ENCODE results near the gene PALMD. TPM values are rescaled to one million over a fixed set of nuclear protein-coding genes. Genes with fewer than 3 reads are reported as not detected.

The PALMD gene
- total RNA-seq, 1 experiment from 2014 or later, result 19.2 TPM

GRCh38 chr1:99639945-99640344 is 6.0 kb upstream of the PALMD start:
- Mint-ChIP-seq H3K36me3 (ENCODE audit: insufficient read depth, unreplicated experiment) (no peaks in the 10 kb centered on the region), H3K27ac (ENCODE audit: unreplicated experiment) (no peak overlapping the region), H3K4me3 (ENCODE audit: low read depth, unreplicated experiment) (no peak overlapping the region), H3K4me1 (ENCODE audit: low read depth, unreplicated experiment) (no peaks in the 10 kb centered on the region), H3K9me3 (ENCODE audit: low read depth, unreplicated experiment) (no peaks in the 10 kb centered on the region), H3K27me3 (ENCODE audit: unreplicated experiment) (no peaks in the 10 kb centered on the region)
- TF ChIP-seq CTCF (IDR thresholded peaks at IDR 0.05; ENCODE audit: unreplicated experiment), result no peak
- intact Hi-C loops (cut with micrococcal nuclease; ENCODE audit: unreplicated experiment), result no loop called here
- no TSS peak for BruUV-seq (replicated peaks)
- DNase-seq, result no peak
- CTCF ChIA-PET, result no interaction called here

GRCh38 chr1:99640672-99641071 is 5.2 kb upstream of the PALMD start:
- no peaks in the 10 kb centered on the region for H3K27me3 Mint-ChIP-seq (ENCODE audit: unreplicated experiment)
- no TSS peak for BruUV-seq (replicated peaks)
- CTCF ChIA-PET, result no interaction called here
- intact Hi-C loops (cut with micrococcal nuclease; ENCODE audit: unreplicated experiment), result no loop called here
- H3K4me1 Mint-ChIP-seq (ENCODE audit: low read depth, unreplicated experiment), result no peaks in the 10 kb centered on the region
- no peaks in the 10 kb centered on the region for H3K9me3 Mint-ChIP-seq (ENCODE audit: low read depth, unreplicated experiment)
- no peak overlapping the region for H3K4me3 Mint-ChIP-seq (ENCODE audit: low read depth, unreplicated experiment)
- H3K36me3 Mint-ChIP-seq (ENCODE audit: insufficient read depth, unreplicated experiment), result peaks cover under 1% of the 10 kb centered on the region
- no peak for TF ChIP-seq CTCF (IDR thresholded peaks at IDR 0.05; ENCODE audit: unreplicated experiment)
- no peak for DNase-seq
- H3K27ac Mint-ChIP-seq (ENCODE audit: unreplicated experiment), result no peak overlapping the region

GRCh38 chr1:99641558-99641957 is 4.4 kb upstream of the PALMD start:
- Mint-ChIP-seq H3K27me3 (ENCODE audit: unreplicated experiment) (no peaks in the 10 kb centered on the region), H3K27ac (ENCODE audit: unreplicated experiment) (no peak overlapping the region), H3K4me3 (ENCODE audit: low read depth, unreplicated experiment) (no peak overlapping the region), H3K4me1 (ENCODE audit: low read depth, unreplicated experiment) (no peaks in the 10 kb centered on the region), H3K36me3 (ENCODE audit: insufficient read depth, unreplicated experiment) (peaks cover 10% of the 10 kb centered on the region), H3K9me3 (ENCODE audit: low read depth, unreplicated experiment) (no peaks in the 10 kb centered on the region)
- no peak for TF ChIP-seq CTCF (IDR thresholded peaks at IDR 0.05; ENCODE audit: unreplicated experiment)
- intact Hi-C loops (cut with micrococcal nuclease; ENCODE audit: unreplicated experiment), result no loop called here
- CTCF ChIA-PET, result no interaction called here
- DNase-seq, result no peak
- no TSS peak for BruUV-seq (replicated peaks)

GRCh38 chr1:99642053-99642452 is 3.9 kb upstream of the PALMD start:
- no peaks in the 10 kb centered on the region for H3K27me3 Mint-ChIP-seq (ENCODE audit: unreplicated experiment)
- TF ChIP-seq CTCF (IDR thresholded peaks at IDR 0.05; ENCODE audit: unreplicated experiment), result no peak
- H3K27ac Mint-ChIP-seq (ENCODE audit: unreplicated experiment), result no peak overlapping the region
- DNase-seq, result no peak
- H3K4me1 Mint-ChIP-seq (ENCODE audit: low read depth, unreplicated experiment), result no peaks in the 10 kb centered on the region
- no peaks in the 10 kb centered on the region for H3K9me3 Mint-ChIP-seq (ENCODE audit: low read depth, unreplicated experiment)
- H3K4me3 Mint-ChIP-seq (ENCODE audit: low read depth, unreplicated experiment), result no peak overlapping the region
- intact Hi-C loops (cut with micrococcal nuclease; ENCODE audit: unreplicated experiment), result no loop called here
- no TSS peak for BruUV-seq (replicated peaks)
- CTCF ChIA-PET, result no interaction called here
- peaks cover 10% of the 10 kb centered on the region for H3K36me3 Mint-ChIP-seq (ENCODE audit: insufficient read depth, unreplicated experiment)
